Stimulated activated CD8-positive, alpha-beta memory T cell treated with anti-CD3 and anti-CD28 coated beads, Interleukin-15, amount 100 ng/mL, for 4 hours (primary cell): ENCODE results near the gene TMEM143.
A peak's percentile ranks its signal among the peaks of the same experiment; 100 is the strongest.
"Not testable (repeated sequence)": the region's sequence is repeated elsewhere in the genome, so short reads cannot be mapped to it uniquely, and the experiment has no call there.

Experiments
- DNase-seq, 2 donors: peaks; one replicate each; pipeline ENCODE4 v3.0.0-alpha.2; 2020; ENCODE audit warnings: low read depth in 2 of 2

The TMEM143 gene

GRCh38 chr19:48330012-48330681 lies 33.6 kb downstream of the TMEM143 start:
- DNase-seq = peak in 1 of 2 donors; percentile 72

- peak in 1 of 2 donors; percentile 24 for DNase-seq
Observed at GRCh38 chr19:48329167-48329891, 34.4 kb downstream of the TMEM143 start.

- DNase-seq = peak; percentile 64 to 75
Observed at GRCh38 chr19:48325265-48325910, 38.4 kb downstream of the TMEM143 start, which contains the start of gene EMP3. EMP3 (plus strand) TSS chr19:48325552; CDS start chr19:48326845, 1,293 bp downstream.

DNA sequence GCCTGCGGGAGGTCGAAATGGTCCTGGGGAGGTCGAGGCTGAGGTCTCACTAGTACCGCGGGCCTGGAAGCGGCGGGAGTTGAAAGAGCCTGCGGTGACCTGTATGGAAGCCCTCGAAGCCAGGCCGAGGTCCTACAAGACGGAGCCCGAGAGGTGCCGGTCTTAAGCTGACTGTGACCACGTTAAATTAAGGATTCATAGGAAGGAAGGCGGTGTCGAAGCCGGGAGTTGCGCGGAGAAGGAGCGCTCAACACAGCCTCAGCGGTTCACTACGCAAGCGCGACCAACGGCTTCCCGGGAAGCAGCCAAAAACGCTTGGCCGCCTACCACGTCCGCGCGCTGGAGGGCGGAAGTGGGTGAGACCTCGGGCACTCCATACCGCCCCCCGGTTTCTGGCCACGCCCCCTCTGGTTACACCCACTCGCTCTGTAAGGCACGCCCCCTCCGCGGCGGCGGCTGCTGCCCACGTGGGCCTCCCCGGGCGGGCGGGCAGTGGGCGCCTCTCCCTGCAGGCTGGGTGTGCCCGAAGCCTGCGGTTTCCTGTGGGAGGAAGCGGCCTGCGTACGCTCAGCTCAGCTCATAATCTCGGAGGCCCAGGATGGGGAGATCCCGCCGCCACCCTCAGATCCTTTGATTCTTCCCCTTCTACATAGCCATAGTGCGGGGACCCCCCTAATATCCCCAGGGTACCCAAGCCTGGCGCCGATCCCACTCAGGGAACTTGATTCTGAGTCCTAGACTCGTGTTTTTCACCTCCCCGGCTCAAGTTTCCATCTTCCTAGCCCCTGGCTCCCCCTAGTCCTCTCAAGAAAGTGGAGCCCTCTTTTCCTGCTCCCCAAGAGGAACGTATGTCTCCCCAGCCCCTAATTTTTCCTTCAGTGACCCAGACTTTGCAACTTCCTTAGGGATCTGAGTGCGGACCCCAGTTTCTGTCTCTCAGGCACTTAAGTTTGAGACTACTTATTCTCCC lies 41.8 kb downstream of the TMEM143 start:
- DNase-seq = peak; percentile 96 to 99

DNA sequence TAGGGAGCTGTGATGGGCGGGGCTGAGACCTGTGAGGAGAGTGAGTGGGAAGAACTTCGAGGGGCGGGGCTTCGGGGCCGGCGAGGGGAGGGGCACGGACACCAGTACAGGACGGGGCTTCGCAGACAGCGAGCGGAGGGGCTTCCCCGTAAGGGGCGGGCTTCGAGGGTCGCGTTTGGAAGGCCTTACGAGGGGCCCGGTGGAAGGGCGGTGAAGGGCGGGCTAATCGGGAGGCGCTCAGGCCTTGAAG lies 42.4 kb downstream of the TMEM143 start:
- peak; percentile 89 to 96 for DNase-seq

GRCh38 chr19:48319647-48320541 lies 43.8 kb downstream of the TMEM143 start:
- peak in 1 of 2 donors; percentile 52 for DNase-seq

DNA sequence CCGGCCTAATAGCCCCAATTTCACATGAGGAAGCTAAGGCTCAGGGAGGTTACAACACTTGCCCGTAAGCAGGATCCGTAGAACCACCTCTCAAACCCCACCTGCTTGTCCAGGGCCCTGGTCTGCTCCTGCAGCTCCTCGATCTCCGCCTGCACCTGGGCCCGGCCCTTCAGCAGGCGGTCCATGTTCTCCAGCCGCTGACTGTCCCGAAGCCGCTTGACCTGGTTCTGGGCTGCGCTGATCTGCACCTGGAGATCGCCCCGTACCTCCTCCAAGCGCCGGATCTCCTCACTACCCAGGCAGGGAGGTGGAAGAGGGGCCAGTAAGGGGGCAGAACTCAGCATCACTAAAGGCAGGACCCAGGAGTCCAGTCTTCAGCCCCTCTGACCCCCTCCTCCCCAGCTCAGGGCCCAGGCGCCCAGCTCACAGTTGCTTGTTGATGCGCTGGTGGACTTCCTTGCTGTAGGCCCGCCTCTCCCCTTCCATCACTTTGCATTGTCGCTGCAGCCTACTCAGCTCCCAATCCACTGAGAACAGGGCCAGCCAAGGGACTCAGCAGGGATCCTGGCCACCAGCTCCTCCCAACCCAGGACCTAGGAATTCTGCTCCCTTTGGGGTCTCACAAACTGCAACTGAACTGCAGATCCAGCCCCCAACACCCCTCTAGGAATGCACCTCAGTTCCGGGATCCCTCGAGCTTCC lies 45.3 kb downstream of the TMEM143 start:
- no peak for DNase-seq

GRCh38 chr19:48317708-48317960 lies 46.1 kb downstream of the TMEM143 start:
- not testable (repeated sequence) for DNase-seq

DNA sequence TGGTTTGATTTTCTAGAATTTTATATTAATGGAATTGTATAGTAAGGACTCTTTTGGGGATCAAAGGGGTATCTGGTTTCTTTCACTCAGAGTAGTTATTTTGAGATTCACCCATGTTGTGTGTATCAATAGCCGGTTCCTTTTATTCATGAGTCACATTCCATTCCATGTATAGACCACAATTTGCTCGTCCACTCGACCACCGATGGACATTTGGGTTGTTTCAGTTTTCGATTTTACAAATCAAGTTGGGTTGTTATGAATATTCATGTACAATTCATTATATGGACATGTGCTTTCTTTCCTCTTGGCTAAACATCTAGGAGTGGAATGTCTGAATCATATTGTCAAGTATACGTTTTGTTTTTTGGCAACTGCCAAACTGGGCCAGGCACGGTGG lies 48.0 kb downstream of the TMEM143 start:
- no peak for DNase-seq

- no peak for DNase-seq
Observed at GRCh38 chr19:48311384-48311783, 52.4 kb downstream of the TMEM143 start.

DNA sequence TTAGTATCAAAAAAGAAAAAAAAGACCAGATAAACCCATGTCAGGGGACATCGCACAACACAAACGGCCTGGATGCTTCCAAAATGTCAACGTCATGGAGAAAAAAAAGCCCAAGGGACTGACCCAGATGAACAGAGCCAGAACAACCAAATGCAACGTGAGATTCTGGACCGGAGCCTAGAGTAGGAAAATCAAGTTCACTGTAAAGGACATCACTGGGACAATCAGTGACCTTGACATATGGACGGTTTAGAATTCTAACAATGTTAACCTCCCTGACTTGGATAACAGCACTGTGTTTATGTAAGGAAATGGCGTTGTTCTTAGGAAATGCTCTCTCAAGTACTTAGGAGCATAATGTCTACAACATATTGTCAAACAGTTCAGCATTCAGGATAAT lies 53.5 kb downstream of the TMEM143 start:
- DNase-seq = no peak

- DNase-seq = not testable (repeated sequence)
Observed at GRCh38 chr19:48309731-48310130, 54.0 kb downstream of the TMEM143 start.

DNA sequence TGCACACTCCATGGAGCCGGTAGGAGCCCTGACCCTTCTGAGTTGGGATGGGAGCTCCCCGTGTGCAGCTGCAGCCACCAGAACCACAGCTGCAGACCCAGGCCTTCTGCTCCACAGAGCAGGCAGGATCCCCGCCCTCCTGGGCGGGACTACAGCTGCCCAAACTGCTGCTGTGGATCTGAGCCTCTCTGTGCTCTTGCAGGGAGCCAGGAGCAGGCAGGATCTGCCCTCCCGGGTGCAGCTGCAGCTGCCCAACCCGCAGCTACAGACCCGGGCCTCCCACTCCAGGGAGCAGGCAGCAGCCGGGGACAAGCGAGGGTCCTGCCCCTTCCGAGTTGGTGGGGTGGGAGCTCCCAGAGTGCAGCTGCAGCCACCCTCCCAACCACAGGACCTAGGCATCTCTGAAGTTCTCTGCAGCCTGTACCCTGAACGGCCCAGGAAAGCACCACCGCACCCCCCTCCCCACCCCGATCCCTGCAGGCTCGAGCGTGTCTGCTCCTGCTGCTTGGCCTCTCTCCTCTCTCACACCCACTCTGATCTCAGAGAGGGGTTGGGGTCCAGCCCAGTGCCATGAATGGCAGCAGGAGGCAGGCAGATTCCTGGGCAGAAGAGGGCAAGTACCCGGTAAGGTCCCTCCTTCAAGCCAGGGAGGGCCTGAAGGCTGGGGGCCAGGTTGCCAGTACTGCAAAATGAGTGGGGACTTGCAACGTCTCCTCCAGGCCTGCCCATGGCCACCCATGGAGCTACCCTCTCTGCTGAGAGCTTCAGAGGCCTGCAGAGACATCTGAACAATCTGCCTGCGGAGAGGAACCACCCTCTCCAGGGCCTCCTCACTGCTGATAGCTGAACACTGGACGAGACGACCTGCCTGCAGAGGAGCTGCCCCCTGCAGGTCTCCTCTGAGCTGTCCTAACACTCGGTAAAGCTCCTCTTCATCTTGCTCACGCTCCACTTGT lies 54.8 kb downstream of the TMEM143 start:
- DNase-seq = no peak

DNA sequence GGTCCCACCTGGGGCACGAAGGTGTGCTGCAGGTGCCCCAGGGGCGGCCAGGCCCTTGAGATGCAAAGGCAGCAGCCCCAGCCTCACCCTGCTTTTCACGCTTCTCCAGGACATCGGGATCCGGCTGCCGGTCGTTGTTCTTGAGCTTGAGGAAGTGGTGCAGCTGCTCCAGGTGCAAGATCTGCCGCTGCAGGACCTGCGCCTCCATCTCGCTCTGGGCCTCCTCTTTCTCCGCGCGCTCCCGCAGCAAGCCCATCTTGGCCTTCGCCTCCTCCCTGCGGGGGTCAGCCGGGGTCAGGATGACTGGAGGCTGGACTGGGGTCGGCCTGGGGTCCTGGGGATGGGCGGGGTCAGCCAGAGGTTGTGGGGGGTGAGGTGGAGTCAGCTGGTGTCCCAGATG lies 59.9 kb downstream of the TMEM143 start:
- no peak for DNase-seq

DNA sequence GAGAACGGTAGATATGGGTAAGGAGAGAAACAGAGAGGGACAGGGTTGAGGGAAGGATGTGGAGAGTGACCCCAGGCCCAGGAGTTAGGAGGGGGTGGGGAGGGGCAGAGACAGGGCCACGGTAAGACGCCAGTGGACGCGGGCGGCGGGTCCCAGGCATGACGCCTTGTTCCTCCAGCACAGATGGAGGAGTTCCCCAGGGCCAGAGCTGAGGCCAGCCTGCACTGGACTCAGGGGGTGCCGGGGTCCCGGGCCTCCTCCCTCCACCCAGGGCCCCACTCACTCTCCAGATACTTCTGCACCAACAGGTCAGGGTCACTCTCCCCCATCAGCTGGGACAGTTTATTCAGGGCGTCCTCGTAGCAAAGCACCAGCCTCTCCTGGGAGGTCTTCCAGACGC lies 60.4 kb downstream of the TMEM143 start:
- DNase-seq = no peak

DNA sequence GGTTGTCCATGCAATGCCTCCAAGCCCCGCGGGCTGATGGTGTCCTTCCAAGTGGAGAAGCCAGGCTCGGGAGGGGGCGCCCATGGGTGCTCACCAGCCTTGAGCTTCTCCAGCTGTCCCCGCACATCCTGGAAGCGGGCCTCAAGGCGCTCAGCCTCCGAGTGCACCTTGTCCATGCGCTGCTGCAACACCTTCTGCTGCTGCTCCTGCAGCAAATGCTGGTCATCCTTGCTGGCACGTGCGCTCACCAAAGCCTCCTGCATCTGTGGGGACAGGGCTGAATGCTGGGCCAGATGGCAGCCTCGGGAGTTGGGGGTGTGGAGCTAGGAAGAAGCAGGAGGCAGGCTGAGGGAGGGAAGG lies 61.2 kb downstream of the TMEM143 start:
- DNase-seq = no peak

DNA sequence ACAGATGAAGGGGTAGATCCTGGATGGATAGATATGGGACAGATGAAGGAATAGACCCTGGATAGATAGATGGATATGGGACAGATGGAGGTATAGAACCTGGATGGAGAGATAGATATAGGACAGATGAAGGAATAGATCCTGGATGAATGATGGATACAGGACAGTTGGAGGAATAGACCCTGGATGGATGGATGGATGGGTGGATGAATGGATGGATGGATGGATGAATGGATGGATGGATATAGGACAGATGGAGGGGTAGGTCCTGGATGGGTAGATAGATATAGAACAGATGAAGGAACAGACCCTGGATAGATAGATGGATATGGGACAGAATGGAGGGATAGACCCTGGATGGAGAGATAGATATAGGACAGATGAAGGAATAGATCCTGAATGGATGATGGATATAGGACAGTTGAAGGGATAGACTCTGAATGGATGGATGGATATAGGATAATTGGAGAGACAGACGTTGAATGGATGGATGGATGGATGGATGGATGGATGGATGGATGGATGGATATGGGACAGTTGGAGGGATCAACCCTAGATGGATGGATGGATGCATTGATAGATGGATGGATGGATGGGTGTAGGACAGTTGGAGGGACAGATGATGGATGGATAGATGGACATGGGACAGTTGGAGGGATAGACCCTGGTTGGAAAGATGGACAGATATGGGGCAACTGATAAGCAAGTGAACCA lies 61.7 kb downstream of the TMEM143 start:
- no peak for DNase-seq

DNA sequence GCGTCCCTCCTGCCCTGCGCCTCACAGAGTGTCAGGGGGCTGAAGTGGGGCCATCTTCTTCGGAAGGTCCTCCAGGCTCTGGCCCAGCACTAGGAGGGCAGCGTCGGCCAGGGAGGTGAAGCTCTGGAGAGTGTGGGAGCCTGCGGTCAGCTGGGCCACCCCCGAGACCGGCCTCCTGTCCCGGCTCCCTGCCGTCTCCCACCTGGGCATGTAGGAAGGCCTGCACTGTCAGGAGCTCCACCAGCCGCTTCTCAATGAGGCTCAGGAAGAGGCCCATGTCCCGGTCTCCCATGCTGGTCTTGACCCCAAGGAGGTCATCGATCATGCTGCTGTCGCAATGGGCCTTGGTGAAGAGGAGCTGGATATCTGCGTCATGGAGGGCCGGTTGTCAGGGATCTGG lies 65.8 kb downstream of the TMEM143 start:
- DNase-seq = no peak
